NCI-H1436 (cell line): ENCODE measurements around the gene EPB41L2.
"Not testable (repeated sequence)": the region's sequence is repeated elsewhere in the genome, so short reads cannot be mapped to it uniquely, and the experiment has no call there.

Source experiments
- DNase-seq: peaks from one replicate; lab custom pipeline; 2025; lab: John Stamatoyannopoulos, UW

EPB41L2 gene

DNA sequence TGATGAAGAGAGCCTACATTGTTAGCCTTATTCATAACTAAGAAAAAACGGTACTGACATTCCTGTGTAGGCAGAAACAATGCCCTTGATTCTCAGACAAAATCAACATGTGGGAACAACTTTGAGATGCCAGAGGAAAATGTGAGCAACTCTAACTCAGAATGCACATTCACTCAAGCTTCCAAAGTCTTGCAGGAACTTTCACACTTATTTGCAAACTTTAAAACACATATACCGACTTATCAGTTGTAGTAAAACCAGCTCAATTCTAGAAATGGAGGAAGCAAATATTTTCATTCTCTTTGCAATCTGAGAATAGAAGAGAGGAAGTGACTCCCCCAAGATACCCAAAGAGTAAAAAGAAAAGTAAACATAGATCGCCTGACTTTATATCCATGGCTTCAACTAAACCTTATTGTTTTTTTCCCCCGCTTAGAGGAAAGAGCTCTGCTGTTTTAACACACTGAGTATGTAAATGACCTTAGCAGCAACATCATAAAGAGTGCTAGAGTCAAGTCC lies 117.6 kb downstream of the EPB41L2 start:
- no peak for DNase-seq

- no peak for DNase-seq
Observed at GRCh38 chr6:130944486-130944885, 118.6 kb downstream of the EPB41L2 start.

GRCh38 chr6:130943738-130944137 lies 119.3 kb downstream of the EPB41L2 start:
- no peak for DNase-seq

DNA sequence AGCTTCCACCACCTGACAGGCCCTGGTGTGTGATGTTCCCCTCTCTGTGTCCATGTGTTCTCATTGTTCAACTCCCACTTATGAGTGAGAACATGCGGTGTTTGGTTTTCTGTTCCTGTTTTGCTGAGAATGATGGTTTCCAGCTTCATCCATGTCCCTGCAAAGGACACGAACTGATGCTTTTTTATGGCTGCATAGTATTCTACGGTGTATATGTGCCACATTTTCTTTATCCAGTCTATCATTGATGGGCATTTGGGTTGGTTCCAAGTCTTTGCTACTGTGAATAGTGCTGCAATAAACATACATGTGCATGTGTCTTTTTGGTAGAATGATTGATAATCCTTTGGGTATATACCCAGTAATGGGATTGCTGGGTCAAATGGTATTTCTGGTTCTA lies 120.3 kb downstream of the EPB41L2 start:
- DNase-seq, result not testable (repeated sequence)

DNA sequence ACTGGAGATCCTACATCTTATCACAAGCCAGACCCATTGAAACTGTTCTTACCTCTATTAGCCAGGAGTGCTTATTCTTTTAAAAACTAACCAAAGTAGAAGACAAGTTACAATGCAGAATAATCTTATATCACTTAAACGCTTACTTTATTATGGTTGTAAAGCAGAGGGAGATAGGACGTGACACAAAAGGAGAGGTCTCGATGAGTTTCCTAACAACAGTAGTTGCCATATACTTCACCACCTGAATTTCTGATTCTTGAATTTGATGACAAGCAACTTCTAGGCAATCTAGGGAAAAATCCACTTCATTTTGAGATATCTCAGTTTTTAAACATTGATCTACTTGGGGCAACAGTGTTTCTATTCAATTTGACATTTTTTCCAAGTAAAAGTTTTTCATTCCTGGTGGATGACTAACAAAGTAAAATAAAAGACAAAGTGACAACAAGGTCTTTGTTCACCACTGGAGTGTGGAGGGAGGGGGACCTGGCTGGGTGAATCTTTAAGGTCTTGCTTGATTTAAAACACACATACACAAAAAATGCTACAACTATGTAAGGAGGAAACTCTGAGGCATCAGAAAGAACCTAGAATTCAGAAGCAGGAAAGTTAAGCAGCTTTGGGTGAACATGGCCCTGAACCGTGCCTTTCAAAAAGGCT lies 125.0 kb downstream of the EPB41L2 start:
- DNase-seq, result no peak

GRCh38 chr6:130936933-130937332 lies 126.1 kb downstream of the EPB41L2 start:
- DNase-seq, result no peak

DNA sequence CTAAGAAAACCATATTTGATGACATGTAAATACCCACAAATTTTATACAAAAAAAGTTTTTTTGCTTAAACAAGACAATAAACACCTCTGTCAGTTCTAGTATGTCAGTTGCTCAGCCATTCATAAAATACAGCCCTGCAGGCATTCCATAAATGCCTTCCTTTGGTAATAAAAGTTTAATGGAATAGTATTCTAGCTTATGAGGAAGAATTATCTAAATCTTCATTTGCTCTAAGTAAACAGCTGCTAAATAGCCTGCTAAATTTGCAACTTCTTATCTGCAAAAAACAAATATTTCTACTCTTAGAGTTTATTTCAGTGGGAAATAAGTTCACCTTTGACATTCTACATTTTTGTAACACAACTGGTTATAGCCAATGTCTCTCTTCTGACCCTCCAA lies 127.1 kb downstream of the EPB41L2 start:
- DNase-seq, result no peak

DNA sequence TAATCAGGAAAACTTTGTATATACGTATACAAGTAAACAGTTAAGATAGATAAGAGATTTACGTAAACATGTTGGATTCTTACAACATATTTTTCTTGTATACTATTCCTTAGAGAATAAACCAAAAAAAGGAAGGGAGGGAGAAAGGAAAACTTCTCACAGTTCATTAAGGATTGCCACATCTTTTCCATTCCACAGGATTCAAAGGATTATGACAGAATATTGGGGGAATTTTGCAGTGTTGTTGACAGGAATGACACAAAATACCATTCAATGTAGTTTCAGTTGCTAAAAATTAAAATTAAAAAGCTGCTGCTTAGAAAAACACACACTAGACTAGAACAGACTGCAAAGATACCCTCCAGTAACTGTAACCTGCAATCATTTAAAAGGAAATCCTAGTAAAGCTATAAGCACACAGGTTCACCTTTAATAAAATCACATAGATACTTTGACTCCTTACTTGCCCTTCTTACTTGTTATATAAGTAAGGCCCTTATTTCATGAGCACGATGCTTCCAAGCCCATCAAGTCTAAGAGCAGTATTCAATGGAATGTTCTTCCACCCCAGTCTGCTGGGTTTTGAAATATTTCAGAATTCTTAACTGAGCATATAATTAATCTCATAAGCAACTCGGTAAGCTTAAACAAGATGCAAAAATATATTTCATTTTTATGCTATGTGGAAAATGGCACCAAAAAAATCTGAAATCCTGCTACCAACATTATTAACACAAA lies 128.0 kb downstream of the EPB41L2 start:
- no peak for DNase-seq

GRCh38 chr6:130933712-130934200 lies 129.3 kb downstream of the EPB41L2 start:
- no peak for DNase-seq

DNA sequence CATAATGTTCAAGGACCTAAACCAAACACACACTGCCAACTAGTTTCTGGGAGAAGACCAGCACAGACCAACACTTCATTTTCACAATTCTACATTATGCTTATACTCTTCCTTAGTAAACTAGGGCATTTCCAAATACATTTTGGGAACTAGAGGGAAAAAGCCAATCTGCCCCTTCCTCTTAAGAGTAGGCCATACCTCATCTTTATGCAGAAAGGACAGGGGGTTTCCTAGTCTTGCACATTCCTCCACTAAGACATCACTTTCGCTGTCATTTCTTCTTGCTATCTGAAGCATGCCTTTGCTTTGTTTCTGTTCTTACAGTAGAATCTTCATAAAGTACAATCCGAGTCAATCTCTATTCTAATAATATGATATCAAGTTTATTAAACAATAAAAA lies 130.1 kb downstream of the EPB41L2 start:
- no peak for DNase-seq

DNA sequence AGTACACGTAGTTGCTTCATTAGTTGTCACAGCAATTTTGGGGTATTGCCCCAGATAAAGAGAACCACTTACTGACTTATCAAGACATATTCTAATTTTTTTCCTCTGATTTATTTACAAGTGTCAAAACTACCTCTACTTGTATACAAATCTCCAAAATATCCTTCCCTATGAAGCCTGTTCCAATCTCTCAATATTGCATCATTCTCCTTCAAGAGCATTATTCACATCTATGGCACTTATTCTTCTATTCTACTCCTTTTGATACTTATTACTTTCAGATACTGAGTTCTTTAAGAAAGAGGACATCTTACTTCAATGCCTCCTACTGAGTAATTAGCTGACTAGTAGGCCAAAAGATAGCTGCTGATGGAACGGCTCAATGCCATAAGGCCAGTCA lies 130.6 kb downstream of the EPB41L2 start:
- no peak for DNase-seq

DNA sequence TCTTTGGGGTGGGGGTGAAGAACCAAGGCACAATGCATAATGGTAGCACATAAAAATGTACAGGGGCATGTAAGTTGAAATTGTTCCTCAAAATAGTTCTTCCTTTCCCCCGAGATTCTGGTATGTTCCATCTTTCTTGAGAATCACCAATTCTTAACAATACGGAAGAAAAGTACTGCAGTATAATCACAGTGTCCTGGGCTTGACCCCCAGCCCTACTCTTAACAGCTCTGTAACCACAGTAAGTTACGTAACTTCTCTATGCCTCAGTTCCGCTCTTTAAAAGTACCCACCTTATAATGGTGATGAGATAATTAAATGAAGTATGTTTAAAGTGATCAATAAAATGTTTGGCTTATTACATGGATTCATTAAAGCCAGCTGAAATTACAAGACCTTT lies 131.4 kb downstream of the EPB41L2 start:
- DNase-seq, result no peak

- no peak for DNase-seq
Observed at GRCh38 chr6:130929036-130929678, 133.9 kb downstream of the EPB41L2 start.

DNA sequence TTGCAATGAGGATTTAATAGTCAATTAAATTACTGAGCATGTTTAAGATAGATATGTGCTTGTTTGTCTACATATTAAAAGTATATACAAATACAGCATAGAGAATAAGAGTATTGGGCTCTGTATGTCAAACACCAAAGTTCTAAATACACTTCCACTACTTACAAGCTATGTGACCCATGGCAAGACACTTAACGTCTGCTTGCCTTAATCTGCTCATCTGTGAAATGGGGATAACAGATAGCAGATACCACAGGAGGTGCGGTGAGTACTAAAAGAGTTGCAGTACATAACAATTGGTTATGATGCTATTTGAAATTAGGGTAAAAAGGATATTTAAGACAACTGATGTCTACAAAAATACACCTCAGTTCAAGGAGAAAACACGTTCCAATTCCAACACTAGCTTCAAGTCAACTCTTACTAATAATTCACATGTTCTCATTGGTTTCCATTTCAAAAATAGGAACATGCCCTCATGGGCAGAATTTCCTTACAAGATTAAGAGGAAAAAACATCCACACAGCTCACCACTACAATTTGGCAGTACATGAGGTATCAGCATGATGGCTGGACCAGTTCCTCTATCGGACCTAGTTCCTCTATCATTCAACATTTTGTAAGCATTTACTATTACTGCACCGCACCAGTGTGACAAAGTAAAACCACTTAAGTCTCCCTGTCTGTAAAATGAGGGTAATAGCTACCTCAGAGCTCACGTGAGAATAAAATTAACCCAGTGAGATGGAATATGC lies 134.7 kb downstream of the EPB41L2 start:
- DNase-seq, result no peak

GRCh38 chr6:130927305-130927704 lies 135.7 kb downstream of the EPB41L2 start:
- no peak for DNase-seq

DNA sequence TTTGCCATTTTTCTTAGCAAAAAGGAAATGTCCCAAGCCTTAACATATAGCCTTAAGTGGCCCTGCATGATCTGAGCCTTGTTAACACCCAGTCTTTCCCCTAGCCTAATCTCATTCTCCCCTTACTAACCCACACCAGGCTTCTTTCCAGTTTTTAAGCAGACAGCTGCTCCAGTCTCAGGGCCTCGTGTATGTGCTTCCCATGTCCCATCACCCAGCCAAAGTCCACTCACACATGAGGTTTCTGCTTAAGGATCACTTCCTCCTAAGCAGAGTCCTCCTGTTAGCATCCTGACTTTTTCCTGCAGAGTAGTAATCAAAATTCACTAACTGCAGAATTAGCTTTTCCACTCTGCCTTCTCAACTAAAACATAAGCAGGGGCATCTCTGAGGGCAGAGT lies 139.7 kb downstream of the EPB41L2 start:
- DNase-seq, result no peak

GRCh38 chr6:130922922-130923321 lies 140.1 kb downstream of the EPB41L2 start:
- no peak for DNase-seq

DNA sequence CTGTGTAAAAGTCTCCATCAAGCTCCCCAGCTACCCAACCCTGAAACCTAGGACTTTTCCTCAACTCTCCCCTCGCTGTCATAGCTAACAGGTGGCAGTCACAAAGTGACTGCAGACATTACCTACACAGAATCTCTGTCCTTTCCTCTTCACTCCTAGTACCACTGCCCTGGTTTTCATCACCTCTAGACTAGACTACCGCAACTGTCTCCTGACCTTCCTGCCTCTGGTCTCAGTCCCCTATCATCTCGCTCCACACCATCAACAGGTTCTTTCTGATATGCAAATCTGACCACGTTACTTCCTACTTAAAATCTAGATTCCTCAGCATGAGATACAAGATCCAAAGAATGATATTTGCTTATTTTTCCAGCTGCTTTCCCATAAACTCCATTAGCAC lies 142.1 kb downstream of the EPB41L2 start:
- DNase-seq, result no peak

GRCh38 chr6:130918171-130918570 lies 144.9 kb downstream of the EPB41L2 start:
- DNase-seq, result no peak

DNA sequence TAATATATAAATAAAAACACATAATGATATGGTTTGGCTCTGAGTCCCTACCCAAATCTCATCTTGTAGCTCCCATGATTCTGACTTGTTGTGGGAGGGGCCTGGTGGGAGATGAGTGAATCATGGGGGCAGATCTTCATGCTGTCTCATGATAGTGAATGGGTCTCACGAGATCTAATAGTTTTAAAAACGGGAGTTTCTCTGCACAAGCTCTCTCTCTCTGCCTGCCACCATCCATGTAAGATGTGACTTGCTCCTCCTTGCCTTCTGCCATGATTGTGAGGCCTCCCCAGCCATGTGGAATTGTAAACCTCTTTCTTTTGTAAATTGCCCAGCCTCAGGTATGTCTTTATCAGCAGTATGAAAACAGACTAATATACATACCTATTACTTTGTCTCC lies 147.4 kb downstream of the EPB41L2 start:
- not testable (repeated sequence) for DNase-seq

GRCh38 chr6:130913120-130913519 lies 149.9 kb downstream of the EPB41L2 start:
- no peak for DNase-seq

DNA sequence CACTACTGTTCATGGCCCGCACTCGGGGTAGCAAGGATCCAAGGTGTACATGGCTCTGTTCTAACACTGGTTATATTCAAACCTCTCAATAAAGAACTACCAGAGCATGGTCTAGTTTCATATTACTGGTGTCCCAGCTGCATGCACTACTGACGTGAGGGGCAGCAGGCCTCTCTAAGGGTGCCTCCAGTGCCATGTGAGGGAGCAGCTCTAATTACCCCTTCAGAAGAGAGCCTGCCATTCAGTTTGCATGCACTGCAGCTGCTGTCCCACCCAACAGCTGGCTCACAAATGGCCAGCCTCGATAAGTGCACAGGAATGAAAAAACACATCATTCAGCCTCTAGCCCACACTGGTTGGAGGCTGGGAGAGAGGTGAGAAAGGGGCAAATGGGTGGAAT lies 150.6 kb downstream of the EPB41L2 start:
- DNase-seq, result no peak
